ENCODE results near the gene GATAD2A.
"Not testable (repeated sequence)": the region's sequence is repeated elsewhere in the genome, so short reads cannot be mapped to it uniquely, and the experiment has no call there.

GATAD2A gene

GRCh38 chr19:19388568-19389555 is 16.6 kb upstream of the GATAD2A start:
- no peak for DNase-seq (ENCODE audit: low read depth in 2 of 3, low spot score in 1 of 3)

GRCh38 chr19:19389683-19390082 is 15.8 kb upstream of the GATAD2A start:
- not testable (repeated sequence) for DNase-seq (ENCODE audit: low read depth in 2 of 3, low spot score in 1 of 3)

GRCh38 chr19:19394333-19394732 is 11.1 kb upstream of the GATAD2A start:
- DNase-seq (ENCODE audit: low read depth in 2 of 3, low spot score in 1 of 3): not testable (repeated sequence)

DNA sequence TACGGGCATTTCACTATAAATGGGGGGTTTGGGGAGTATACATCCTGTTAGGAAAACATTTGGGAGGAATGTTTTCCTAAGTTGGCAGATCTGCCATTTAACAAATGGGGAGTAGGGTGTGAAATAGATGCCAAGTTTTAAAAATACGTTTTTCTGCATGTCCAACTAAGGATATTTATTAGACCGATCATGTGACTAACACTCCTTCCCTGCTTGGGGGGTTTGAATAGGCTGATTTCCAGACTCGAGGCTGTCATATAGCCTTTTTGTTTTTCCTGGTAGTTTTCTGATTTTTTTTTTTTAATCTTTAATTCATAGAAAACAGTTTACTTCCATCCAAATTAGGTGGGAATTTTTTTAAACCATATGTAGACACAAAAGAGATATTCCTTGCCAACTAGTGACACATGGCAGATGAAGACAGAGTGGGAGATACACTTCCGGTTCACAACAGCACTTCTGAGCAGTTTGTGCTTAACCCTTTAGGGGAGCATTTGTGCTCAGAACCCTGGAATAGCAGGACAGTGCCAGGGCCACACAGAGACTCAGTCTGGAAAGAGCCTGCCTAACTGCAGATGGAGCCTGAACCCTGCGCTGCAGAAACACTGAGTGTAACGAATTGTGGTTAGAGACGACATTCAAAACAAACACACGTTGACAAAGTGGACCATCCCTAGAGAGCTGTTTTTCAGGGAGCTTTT is 5.6 kb upstream of the GATAD2A start:
- DNase-seq (ENCODE audit: low read depth in 2 of 3, low spot score in 1 of 3): no peak

- DNase-seq (ENCODE audit: low read depth in 2 of 3, low spot score in 1 of 3): no peak
These were observed 2.7 kb upstream of the GATAD2A start for GRCh38 chr19:19402656-19403372.

DNA sequence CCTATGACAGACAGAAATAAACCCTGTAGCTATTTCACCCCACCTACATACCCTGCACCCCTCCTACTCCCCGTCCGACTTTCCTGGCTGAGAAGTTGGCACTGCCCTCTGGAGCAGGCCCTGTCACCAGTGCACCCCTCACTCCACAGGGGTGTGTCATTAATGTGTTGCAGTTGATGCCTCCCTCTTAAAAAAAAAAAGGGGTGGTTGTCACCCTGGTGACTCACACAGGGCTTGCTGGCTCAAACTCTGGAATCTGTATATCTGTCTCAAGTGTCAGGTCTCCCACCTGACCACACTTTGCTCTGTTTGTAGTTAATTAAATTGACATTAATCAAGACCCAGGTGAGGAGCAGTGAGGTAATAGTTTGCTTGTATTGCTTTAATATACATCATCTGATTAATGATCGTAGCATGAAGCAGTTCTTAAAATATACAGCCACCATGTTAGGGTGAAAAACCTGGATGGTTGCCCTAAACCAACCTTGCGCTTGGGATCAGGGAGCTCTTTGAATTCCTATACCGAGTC is 2.0 kb upstream of the GATAD2A start:
- no peak for DNase-seq (ENCODE audit: low read depth in 2 of 3, low spot score in 1 of 3)

DNA sequence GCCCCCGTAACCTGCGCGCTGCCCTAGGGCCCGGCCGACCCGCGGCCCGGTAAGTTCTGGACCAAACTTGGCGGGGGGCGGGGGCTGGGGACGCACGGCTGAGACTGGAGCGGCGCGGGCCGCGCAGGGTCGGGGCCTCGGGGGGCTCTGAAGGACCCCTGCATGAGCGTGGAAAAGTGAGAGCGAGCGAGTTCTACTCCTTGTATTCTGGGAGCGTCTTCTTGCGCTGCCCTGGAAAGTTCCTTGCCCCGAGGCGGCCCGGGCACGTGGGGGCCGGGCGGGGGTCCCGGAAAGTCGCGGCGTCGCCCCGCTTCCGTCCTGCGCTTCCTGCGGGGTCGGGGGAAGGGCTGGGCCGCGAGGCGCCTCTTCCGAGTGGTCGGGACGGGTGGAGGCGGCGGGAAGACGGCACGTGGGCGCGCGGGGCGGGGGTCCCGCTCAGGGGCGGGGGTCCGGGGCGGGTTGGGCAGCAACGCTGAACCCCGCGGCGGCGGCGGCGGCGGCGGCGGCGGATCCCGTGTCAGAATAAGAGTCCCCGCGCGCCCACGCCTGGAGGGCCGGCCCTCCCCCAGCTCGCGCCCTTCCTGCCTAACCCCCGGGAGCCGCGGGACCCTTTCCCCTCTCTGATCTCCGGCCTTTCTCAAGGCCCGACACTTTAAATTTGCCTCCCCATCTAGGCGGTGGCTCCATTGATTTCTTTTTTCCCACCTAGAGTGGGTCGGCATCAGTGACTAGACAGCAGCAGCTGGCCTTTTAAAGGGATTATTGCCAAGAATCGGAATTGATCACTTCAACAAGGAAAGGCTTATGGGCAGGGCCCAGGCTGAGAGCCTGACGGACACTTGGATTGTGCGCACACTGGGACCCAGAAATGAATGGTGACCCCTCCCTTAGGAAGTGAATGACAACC is 749 bp downstream of the GATAD2A start:
- peak in 1 of 3 donors; percentile 54 for DNase-seq (ENCODE audit: low read depth in 2 of 3, low spot score in 1 of 3)

DNA sequence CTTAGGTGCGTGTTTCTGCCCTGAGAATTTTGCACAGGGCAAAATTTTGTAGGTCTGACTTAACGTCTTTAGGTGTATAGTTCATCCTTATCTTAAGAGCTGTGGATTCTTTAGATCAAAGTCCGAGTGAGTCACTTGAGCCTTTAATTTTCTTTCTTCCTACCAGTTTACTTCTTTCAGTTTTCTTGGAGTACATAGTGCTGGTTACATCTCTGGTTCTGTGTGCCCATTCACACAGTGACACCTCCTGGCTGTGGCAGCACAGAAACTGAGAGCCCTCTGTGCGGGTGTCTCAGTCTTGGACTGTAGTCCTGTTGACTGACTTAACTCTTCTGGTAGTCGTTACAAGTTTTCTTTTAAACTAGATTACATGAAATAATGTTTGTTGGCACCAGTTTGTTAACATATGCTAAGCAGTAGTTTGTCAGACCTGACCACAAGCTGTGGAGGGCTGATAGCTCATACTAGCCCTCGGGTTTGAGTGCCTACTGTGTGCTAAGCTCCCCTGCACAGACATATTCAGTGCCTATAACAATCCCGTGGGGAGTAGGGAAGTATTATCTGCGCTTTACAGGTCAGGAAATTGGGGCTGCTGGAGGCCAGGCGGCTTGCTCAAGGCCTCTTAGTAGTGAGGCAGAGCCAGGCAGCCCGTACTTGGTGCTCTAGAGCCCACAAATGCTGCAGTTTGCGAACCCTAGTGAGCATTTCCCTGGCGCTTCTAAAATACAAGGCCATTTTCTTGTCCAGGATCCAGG is 1.6 kb downstream of the GATAD2A start:
- DNase-seq (ENCODE audit: low read depth in 2 of 3, low spot score in 1 of 3): peak in 2 of 3 donors; percentile 45 to 52

DNA sequence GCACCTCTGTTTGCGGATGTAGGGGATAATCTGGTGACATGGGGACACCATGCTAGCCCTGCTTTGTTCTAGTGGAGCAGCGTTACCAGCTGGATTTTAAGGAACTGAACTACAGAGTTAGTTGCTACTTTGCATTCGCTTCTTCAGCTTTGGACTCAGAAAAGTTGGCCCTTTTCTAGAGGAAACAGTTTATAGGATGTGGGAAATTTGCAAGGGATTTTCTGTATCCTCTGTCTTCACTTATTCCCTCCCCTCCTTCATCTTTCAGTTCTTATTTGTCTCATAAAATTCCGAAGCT is 2.1 kb downstream of the GATAD2A start:
- DNase-seq (ENCODE audit: low read depth in 2 of 3, low spot score in 1 of 3): no peak

DNA sequence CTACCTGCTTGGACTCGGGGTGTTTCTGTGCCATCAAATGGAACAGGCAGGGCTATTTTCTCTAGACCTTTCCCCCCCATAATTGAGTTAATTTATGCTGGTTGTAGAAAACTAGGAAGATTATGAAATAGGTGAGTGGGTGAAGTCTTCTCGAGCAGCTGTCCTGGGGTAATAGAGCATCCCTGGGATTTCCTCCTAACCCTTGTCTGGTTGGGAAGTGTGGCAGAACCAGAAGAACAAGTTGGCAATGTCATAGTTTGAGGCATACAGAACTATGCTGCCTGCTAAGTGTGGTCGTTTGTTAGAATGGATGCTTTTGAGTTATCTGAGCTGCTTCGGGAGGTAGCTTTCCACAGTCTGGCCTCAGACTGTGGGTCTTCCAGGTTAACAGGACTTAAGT is 3.7 kb downstream of the GATAD2A start:
- DNase-seq (ENCODE audit: low read depth in 2 of 3, low spot score in 1 of 3): no peak

DNA sequence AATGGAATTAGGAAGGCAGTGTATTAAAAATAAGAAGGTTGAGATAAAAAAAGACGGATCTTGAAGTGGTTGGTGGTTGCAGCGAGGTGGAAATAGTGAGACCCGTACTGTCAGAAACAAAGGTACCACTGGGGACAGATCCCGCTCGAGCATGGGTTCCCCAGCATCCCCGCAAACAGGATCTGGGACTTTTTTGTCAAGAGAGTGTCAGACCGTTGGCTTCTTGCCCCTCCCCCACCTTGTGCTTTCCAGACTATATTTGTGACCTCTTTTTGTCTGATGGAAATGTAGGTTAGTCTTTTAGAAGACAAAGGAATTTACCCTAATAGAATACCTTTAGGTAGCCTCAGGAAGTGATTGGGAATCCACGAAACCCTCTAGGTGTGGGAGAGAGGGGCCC is 4.2 kb downstream of the GATAD2A start:
- DNase-seq (ENCODE audit: low read depth in 2 of 3, low spot score in 1 of 3): no peak

DNA sequence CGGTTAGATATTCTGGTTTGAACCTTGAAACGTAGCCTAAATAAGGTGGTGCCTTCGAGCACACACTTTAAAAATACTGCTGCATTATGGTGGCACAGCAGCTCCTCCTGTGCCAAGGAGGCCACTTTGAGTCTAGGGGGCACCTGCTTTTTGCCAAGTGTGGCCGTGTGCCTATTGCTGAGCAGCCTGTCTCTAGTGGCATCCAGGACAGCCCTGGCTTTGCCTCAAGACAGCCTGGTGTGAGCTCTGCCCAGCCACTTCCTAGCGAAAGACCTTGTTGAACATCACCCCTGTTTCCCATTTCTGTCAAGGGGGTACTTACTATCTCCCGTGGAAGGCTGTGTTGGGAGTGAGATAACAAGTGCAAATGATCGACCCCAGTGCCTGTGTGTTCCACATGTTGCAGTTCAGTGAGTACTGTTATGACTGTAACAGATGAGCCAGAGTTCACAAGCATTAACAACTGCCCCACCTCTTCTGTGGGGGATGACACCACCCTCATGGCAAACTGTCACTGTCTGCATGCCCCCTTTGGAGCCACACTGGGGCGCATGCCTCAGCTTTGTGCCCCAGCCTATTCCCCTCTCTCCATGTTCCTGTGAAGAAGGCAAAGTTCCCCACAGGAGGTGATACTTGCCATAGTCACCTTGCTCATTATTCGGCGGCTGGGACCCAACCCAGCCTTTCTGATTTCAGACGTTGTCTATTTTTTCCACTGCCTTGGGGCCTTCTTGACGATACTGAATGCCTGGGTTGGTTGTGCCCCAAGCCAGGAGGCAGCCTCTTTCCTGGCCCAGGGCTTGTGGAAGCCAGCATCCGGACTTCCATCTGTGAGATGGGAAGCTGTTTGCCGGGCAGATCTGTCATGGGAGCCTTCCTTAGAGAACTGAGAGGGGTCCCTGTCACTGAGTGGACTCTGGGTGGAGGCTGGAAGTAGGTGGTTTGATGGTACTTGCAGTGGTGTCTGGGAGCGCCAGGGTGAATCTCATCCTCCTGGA is 5.4 kb downstream of the GATAD2A start:
- DNase-seq (ENCODE audit: low read depth in 2 of 3, low spot score in 1 of 3): no peak

DNA sequence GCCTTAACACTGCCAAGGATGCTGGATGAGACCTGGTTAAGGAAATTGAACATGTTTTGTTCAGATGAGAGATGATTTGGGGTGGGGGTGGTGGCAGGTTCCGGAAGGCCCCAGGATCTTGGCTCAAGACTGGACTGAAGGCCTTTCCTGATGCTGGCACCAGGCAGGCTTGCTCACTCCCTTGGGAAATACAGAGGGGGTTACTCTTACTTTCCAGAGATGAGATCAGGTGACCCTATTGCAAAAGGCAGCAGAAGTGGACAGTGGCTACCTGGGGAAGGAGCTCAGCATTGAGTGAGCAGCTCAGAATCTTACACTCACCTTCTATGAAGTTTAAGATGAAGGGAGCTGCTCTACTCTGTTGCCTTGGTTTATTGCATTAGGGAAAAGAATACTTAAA is 10.8 kb downstream of the GATAD2A start:
- no peak for DNase-seq (ENCODE audit: low read depth in 2 of 3, low spot score in 1 of 3)

GRCh38 chr19:19417046-19417445 is 11.6 kb downstream of the GATAD2A start:
- DNase-seq (ENCODE audit: low read depth in 2 of 3, low spot score in 1 of 3): no peak

DNA sequence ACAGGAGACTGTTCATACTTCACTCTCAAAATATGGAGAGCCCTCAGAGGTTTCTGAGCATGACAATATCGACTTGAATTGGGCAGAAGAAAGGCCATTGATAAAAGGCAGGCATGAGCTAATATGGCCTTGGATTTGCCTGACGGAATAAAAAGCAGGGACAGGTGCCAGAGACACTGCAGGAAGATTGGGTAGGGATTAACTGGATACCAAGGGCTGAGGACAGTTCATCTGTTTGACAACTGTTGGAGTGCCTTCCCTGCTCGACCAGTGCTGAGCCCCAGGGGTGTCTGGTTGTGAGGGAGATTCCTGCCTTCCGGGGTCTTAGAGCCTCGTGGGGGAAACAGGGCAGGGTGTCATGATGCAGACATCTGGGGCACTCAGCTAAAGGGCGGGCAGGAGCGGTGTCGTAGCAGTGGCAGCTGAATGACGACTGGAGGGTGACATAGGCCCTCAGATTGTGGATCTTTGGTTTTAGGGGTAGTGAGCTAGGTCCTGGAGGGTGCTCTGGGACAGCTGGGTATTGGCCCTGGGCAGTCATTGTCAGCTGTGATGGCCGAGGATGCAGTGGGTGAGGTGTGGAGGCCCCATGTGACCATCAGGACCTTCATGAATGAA is 12.3 kb downstream of the GATAD2A start:
- DNase-seq (ENCODE audit: low read depth in 2 of 3, low spot score in 1 of 3): no peak

DNA sequence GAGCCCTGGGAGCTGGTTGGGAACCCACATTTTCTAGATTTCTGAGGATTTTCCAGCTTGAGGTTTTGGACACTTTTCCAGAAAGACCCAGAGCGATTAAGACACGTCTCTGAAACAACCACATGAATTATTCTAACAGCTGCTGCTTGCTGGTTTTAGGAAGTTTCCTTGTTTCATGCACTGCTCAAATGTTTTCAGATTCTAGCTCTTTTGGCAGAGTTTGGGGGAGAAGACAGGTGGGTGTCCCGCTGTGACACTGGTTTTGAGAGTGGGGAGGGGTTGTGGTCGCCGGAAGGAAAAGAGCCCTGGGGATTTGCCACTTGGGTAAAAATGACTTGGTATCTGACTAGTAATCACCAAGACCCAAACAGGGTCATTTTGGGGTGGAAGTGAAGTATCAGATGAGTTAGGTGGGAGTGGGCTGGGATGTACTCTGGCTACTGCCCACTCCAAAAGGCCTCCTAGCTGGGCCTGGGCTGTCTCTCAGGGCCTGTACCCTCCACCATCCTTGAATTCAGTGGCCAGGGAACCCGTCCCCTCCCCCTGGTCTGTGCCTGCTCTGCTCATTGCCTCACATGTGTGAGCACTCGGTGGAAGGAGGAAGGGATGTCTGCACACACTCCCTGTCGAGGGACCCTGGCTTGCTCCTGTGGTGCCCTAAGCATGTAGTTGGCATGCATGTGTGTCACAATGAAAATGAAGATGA is 13.2 kb downstream of the GATAD2A start:
- no peak for DNase-seq (ENCODE audit: low read depth in 2 of 3, low spot score in 1 of 3)

DNA sequence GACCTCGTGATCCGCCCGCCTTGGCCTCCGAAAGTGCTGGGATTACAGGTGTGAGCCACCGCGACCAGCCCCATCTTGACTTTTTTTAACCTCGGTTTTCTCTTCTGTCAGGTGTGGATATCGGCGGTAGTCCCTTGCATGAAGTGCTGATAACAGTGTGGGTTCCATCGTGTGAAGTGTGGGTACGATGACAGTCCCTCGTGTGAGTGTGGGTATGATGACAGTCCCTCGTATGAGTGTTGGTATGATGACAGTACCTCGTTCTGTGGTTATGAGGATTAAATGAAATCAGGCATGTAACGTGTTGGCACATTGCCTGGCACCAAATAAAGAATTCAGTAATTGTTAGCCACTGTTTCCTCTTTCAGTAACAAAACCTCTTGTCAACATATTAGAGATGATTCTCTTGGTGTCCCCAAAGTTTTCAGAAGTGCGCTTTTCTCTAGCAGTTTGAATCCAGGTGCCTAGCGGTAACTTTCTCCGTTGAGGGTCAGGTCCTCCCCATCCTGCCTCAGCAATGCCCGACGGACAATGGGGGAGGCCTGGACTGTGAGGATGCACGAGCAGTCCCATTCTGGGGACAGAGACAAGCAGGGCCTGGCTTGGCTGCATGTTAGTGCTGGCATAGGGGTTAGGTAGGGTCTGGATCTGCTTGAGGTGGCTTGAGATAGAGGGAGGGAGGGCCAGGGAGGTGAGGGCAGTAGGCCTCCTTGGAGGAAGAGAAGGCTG is 15.3 kb downstream of the GATAD2A start:
- DNase-seq (ENCODE audit: low read depth in 2 of 3, low spot score in 1 of 3): no peak

Data from stimulated activated CD4-positive, alpha-beta T cell treated with anti-CD3 and anti-CD28 coated beads, Interleukin-12 subunit alpha, Interleukin-12 subunit beta, amount 100 ng/mL, for 48 hours (primary cell).